OCI-LY3 (cell line): ENCODE data around the gene CIT.

Experiments used
- H2AFZ ChIP-seq: fragments of 200-600, 300-600 bp; shearing (Covaris generic); 2 replicates; pipeline ENCODE4 v1.6.0; 2014; ENCODE audit warnings: antibody characterized with exemption, low read depth, low read length
- H3K27ac ChIP-seq: fragments of 200-600, 300-600 bp; sonication (generic); 2 replicates; pipeline ENCODE4 v1.5.1; 2014; ENCODE audit warnings: mild to moderate bottlenecking, low read length, moderate library complexity, mixed read lengths
- H3K27me3 ChIP-seq: fragments of 200-600, 300-600 bp; sonication (generic); 2 replicates; pipeline ENCODE4 v1.6.1; 2014; ENCODE audit warnings: low read depth, low read length, mixed read lengths
- H3K36me3 ChIP-seq: fragments of 200-600, 300-600 bp; sonication (generic); replicated peaks from 2 replicates; pipeline ENCODE3; 2014; ENCODE audit warnings: low read depth, low read length, mixed read lengths
- H3K4me1 ChIP-seq: fragments of 300-600, 200-600 bp; sonication (generic); 2 replicates; pipeline ENCODE4 v1.6.1; 2014; ENCODE audit warnings: low read length, mixed read lengths
- H3K4me2 ChIP-seq: fragments of 200-600, 300-600 bp; sonication (generic); 2 replicates; pipeline ENCODE4 v1.6.1; 2014; ENCODE audit warnings: low read length, mixed read lengths
- H3K4me3 ChIP-seq: fragments of 300-600, 200-600 bp; sonication (generic); 2 replicates; pipeline ENCODE4 v1.5.1; 2014; ENCODE audit warnings: antibody characterized with exemption, mild to moderate bottlenecking, low read length, moderate library complexity
- H3K79me2 ChIP-seq: fragments of 300-600, 200-600 bp; shearing (Covaris generic); 2 replicates; pipeline ENCODE4 v1.6.1; 2014; ENCODE audit warnings: mild to moderate bottlenecking, low read length, mixed read lengths
- H3K9ac ChIP-seq: fragments of 300-600, 200-600 bp; shearing (Covaris generic); 2 replicates; pipeline ENCODE4 v1.6.0; 2014; ENCODE audit warnings: mild to moderate bottlenecking, low read length, moderate library complexity
- H3K9me3 ChIP-seq: fragments of 200-600, 300-600 bp; shearing (Covaris generic); 2 replicates; pipeline ENCODE4 v1.6.1; 2014; ENCODE audit warnings: low read length, mixed read lengths; ENCODE audit not compliant: insufficient read depth
- H4K20me1 ChIP-seq: fragments of 200-600, 300-600 bp; sonication (generic); 2 replicates; pipeline ENCODE4 v1.6.1; 2016; ENCODE audit warnings: low read length, mixed read lengths; ENCODE audit not compliant: insufficient read depth
- EZH2phosphoT487 ChIP-seq: fragments of 200-600 bp; shearing (Covaris generic); IDR thresholded peaks from 2 replicates; pipeline ENCODE4 v1.6.1; 2018; ENCODE audit warnings: antibody characterized with exemption, mixed run types, low read depth
- TF ChIP-seq, protein P1 (sequence below): fragments of 200-600, 300-600 bp; sonication (generic); IDR thresholded peaks from 2 replicates; pipeline ENCODE4 v1.5.1; 2014; ENCODE audit warnings: antibody characterized with exemption, low read length, low read depth

Gene CIT

DNA sequence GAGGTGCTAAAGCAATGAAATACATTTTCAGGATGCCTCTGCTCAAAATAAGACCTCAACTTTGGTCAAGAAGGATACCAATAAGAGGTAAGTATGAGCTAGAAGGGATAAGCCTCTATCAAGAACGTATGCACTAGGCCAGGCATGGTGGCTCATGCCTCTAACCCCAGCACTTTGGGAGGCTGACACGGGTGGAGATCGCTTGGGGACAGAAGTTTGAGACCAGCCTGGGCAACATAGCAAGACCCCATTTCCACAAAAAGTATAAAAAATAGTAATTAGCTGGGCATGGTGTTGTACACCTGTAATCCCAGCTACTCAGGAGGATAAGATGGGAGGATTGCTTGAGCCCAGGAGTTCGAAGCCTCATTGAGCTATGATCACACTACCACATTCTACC is 114.5 kb downstream of the CIT start:
- TF ChIP-seq, protein P1, sequence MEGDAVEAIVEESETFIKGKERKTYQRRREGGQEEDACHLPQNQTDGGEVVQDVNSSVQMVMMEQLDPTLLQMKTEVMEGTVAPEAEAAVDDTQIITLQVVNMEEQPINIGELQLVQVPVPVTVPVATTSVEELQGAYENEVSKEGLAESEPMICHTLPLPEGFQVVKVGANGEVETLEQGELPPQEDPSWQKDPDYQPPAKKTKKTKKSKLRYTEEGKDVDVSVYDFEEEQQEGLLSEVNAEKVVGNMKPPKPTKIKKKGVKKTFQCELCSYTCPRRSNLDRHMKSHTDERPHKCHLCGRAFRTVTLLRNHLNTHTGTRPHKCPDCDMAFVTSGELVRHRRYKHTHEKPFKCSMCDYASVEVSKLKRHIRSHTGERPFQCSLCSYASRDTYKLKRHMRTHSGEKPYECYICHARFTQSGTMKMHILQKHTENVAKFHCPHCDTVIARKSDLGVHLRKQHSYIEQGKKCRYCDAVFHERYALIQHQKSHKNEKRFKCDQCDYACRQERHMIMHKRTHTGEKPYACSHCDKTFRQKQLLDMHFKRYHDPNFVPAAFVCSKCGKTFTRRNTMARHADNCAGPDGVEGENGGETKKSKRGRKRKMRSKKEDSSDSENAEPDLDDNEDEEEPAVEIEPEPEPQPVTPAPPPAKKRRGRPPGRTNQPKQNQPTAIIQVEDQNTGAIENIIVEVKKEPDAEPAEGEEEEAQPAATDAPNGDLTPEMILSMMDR: no peak
- no peak for TF ChIP-seq EZH2phosphoT487
- no peaks in the 10 kb centered on the region for H4K20me1 ChIP-seq

DNA sequence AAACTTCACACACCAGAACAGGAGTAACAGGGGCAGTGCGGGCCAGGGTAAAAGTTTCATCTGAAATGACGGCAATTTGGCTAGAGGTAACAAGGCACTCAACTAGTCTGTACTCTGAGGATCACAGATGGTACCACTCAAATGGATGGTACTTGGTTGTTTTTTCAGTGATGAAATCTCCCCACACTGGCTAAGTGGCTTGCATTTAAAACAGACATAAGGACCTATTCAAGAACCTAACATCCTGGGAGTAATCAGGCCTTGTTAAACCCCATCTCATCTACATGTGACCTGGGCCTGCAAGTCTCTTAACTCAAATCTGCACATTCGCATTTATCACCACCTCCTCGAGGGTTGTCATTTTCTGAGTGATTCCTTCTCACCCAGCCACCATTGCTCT is 118.4 kb downstream of the CIT start:
- H3K4me2 ChIP-seq: no peak overlapping the region
- no peaks in the 10 kb centered on the region for H3K27me3 ChIP-seq
- H3K36me3 ChIP-seq: peaks cover 32% of the 10 kb centered on the region
- no peaks in the 10 kb centered on the region; the same call in 1 of the 2 replicates for H4K20me1 ChIP-seq
- no peaks in the 10 kb centered on the region for H3K9me3 ChIP-seq
- no peaks in the 10 kb centered on the region for H3K4me1 ChIP-seq
- H3K79me2 ChIP-seq: no peaks in the 10 kb centered on the region
- no peak overlapping the region for H2AFZ ChIP-seq
- H3K4me3 ChIP-seq: no peak overlapping the region
- H3K9ac ChIP-seq: no peak overlapping the region
- TF ChIP-seq EZH2phosphoT487: no peak
- TF ChIP-seq, protein P1: no peak
- H3K27ac ChIP-seq: no peak overlapping the region

More for the DNA sequence above, 114.5 kb downstream of the CIT start:
- Histone ChIP-seq H3K4me3 (no peak overlapping the region), H3K27ac (no peak overlapping the region), H3K9ac (no peak overlapping the region), H3K9me3 (no peaks in the 10 kb centered on the region), H3K4me1 (no peaks in the 10 kb centered on the region), H3K36me3 (peaks cover 36% of the 10 kb centered on the region), H3K27me3 (no peaks in the 10 kb centered on the region), H2AFZ (no peak overlapping the region), H3K4me2 (no peak overlapping the region), H3K79me2 (no peaks in the 10 kb centered on the region)

DNA sequence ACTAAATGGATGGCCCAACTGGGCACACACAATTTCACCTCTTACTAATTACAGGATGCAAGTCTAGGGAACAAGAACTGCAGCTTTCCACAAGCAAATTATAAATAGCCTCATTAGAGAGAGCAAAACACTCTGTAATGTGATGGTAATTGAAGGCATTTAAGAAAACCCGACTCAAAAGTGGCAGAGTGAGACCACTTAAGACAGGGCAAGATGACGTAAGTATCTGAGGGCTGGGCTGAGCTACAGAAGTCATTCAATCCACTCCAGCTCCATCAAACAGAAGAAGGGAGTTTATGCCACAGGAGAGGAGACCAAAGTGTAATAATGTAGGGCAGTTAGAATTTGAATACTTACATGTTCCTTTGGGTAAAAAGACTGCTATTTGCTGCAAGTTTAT is 118.9 kb downstream of the CIT start:
- Histone ChIP-seq H3K4me2 (no peak overlapping the region), H2AFZ (no peak overlapping the region), H4K20me1 (no peaks in the 10 kb centered on the region; the same call in 1 of the 2 replicates), H3K27ac (no peak overlapping the region), H3K9ac (no peak overlapping the region), H3K79me2 (no peaks in the 10 kb centered on the region), H3K4me3 (no peak overlapping the region), H3K27me3 (no peaks in the 10 kb centered on the region), H3K36me3 (peaks cover 27% of the 10 kb centered on the region), H3K4me1 (no peaks in the 10 kb centered on the region), H3K9me3 (no peaks in the 10 kb centered on the region)
- TF ChIP-seq, protein P1: no peak
- no peak for TF ChIP-seq EZH2phosphoT487

DNA sequence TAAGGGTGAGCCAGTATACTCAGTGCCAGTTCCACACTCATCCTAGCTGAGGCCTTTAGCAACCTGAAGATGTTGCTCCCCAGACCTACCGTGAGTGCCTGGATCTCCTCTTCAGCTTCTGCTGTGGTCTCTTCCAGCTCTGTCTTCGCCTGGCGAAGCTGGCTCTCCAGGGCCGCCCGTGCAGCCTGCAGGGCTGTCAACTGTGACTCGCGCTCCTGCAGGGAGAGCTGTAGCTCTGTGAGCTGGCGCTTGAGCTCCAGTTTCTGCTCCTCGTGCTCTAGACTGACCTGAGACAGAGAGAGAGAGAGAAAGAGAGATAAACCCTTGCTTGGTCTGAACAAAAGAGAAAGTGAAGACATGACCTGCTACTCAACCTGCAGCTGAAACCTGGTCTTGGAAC is 125.2 kb downstream of the CIT start:
- Histone ChIP-seq H3K9me3 (no peaks in the 10 kb centered on the region), H3K79me2 (no peaks in the 10 kb centered on the region), H3K36me3 (peaks cover 29% of the 10 kb centered on the region), H3K9ac (no peak overlapping the region), H3K4me3 (no peak overlapping the region), H3K4me1 (no peaks in the 10 kb centered on the region), H3K27ac (no peak overlapping the region), H4K20me1 (no peaks in the 10 kb centered on the region), H3K27me3 (no peaks in the 10 kb centered on the region), H3K4me2 (no peak overlapping the region), H2AFZ (no peak overlapping the region)
- TF ChIP-seq, protein P1: no peak
- TF ChIP-seq EZH2phosphoT487: no peak
